D341Med (cell line): ENCODE measurements around the gene CARMIL1.
"Not testable (repeated sequence)": the region's sequence is repeated elsewhere in the genome, so short reads cannot be mapped to it uniquely, and the experiment has no call there.

Source experiments
- DNase-seq: peaks from one replicate; pipeline ENCODE4 v3.0.0; 2012; ENCODE audit warnings: low spot score

The CARMIL1 gene

GRCh38 chr6:25369433-25370177 is 90.4 kb downstream of the CARMIL1 start:
- peak; percentile 84 for DNase-seq

- DNase-seq, result no peak
These were observed 91.2 kb downstream of the CARMIL1 start for GRCh38 chr6:25370178-25371036.

- no peak for DNase-seq
These were observed 91.8 kb downstream of the CARMIL1 start for GRCh38 chr6:25371037-25371347.

GRCh38 chr6:25375125-25375524 is 96.0 kb downstream of the CARMIL1 start:
- DNase-seq, result no peak

GRCh38 chr6:25377664-25378063 is 98.5 kb downstream of the CARMIL1 start:
- DNase-seq, result no peak

GRCh38 chr6:25381077-25381476 is 101.9 kb downstream of the CARMIL1 start:
- no peak for DNase-seq

GRCh38 chr6:25382476-25382875 is 103.3 kb downstream of the CARMIL1 start:
- DNase-seq, result not testable (repeated sequence)

GRCh38 chr6:25384234-25384633 is 105.1 kb downstream of the CARMIL1 start:
- DNase-seq, result no peak

GRCh38 chr6:25384967-25385366 is 105.8 kb downstream of the CARMIL1 start:
- DNase-seq, result no peak

GRCh38 chr6:25387483-25387882 is 108.3 kb downstream of the CARMIL1 start:
- no peak for DNase-seq

- DNase-seq, result no peak
These were observed 108.7 kb downstream of the CARMIL1 start for GRCh38 chr6:25387911-25388310.

GRCh38 chr6:25388776-25389175 is 109.6 kb downstream of the CARMIL1 start:
- no peak for DNase-seq

- no peak for DNase-seq
These were observed 110.3 kb downstream of the CARMIL1 start for GRCh38 chr6:25389471-25389870.

GRCh38 chr6:25392372-25392771 is 113.2 kb downstream of the CARMIL1 start:
- DNase-seq, result no peak

- no peak for DNase-seq
These were observed 116.6 kb downstream of the CARMIL1 start for GRCh38 chr6:25395731-25396130.

- DNase-seq, result no peak
These were observed 118.2 kb downstream of the CARMIL1 start for GRCh38 chr6:25397406-25397805.

- DNase-seq, result no peak
These were observed 120.7 kb downstream of the CARMIL1 start for GRCh38 chr6:25399885-25400284.

- DNase-seq, result peak; percentile 44
These were observed 122.5 kb downstream of the CARMIL1 start for GRCh38 chr6:25401711-25402110.

GRCh38 chr6:25402125-25402524 is 123.0 kb downstream of the CARMIL1 start:
- DNase-seq, result no peak

GRCh38 chr6:25403150-25403549 is 124.0 kb downstream of the CARMIL1 start:
- no peak for DNase-seq

GRCh38 chr6:25404091-25404490 is 124.9 kb downstream of the CARMIL1 start:
- DNase-seq, result no peak

GRCh38 chr6:25404693-25405169 is 125.6 kb downstream of the CARMIL1 start:
- DNase-seq, result no peak

GRCh38 chr6:25405442-25405841 is 126.3 kb downstream of the CARMIL1 start:
- no peak for DNase-seq
